ENCODE data around the gene RAB22A.

Gene RAB22A

DNA sequence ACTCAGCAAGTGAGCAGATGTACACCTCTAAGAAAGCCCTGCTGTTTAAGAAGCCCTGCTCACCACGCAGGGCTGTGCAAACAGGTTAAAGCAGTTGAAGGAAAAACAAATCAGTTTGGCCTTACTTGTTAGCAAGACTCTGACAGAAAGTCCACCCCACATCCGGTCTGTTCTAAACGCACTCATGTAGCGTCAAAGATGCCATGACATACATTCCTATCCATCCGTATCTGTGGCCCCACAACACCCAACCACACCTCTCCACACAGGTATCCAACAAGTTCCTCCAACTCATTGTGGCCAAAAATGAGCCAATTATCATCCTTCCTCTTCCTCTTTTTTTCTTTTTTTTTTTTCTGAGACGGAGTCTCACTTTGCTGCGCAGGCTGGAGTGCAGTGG, 22.8 kb upstream of the RAB22A start:
- in situ Hi-C loops (cut with HindIII; ENCODE audit: low pct_unique_long_range_greater_than_20kb, low sequenced_read_pairs), result no loop called here
- no peak for DNase-seq (ENCODE audit: low read depth in 1 of 2, low spot score in 1 of 2)
- TF ChIP-seq JUND (IDR thresholded peaks at IDR 0.05; ENCODE audit: low read depth), result no peak

DNA sequence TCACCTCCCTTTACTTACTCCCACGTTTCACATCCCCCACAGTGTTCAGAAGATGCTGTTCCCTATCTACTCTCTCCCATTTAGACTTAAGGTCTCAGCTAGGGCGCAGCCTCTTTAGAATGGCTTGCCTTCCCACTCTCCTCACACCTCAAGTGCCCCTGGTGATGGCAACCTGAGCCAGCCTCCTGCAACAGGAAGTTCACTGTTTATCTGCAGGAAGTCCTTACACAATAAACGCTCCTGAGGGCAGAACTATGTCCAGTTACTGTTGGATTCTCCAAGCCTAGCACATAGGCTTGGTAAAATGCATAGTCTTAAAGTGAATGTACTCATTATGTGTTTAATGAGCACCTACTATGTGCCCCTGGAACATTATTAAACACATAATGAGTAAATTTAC, 21.9 kb upstream of the RAB22A start:
- DNase-seq (ENCODE audit: low read depth in 1 of 2, low spot score in 1 of 2), result no peak
- in situ Hi-C loops (cut with HindIII; ENCODE audit: low pct_unique_long_range_greater_than_20kb, low sequenced_read_pairs), result no loop called here
- no peak for TF ChIP-seq JUND (IDR thresholded peaks at IDR 0.05; ENCODE audit: low read depth)

DNA sequence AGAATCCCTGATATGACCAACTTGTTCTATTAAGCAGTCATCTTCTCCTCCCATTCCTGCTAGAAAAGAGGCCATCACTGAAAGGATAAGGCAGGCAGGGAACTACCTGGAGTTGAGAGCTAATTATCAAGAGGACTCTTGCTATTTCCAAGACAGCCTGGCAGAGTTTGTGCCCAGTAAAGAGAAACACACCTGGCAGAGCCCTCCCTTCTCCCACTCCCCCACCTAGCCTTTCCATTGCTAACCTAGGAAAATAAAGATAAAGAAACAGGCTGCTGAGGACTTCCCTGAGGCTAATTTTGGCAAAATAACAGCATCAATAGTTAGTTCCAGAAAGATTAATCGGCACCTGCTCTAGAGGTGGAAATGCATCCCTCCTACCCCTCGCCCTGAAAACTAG, 20.4 kb upstream of the RAB22A start:
- in situ Hi-C loops (cut with HindIII; ENCODE audit: low pct_unique_long_range_greater_than_20kb, low sequenced_read_pairs), result no loop called here
- no peak for DNase-seq (ENCODE audit: low read depth in 1 of 2, low spot score in 1 of 2)
- no peak for TF ChIP-seq JUND (IDR thresholded peaks at IDR 0.05; ENCODE audit: low read depth)

DNA sequence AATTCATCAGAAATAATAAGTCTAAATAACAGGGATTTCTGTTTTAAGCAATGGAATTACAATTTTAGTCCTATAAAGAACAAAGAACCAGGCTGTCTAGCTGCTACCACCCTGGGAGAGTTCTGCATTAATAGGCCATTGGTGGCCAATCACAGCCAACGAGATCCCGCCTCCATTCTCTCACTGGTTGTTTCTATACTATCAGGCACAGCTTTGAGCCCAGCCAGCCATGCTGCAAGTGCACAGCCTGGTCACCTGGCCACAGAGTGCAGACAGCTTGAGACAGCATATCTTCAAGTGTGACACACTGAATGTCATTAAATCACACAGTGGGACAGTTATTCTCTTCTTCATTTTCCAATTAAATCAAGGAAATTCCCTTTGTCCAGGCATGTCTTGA, 16.1 kb upstream of the RAB22A start:
- in situ Hi-C loops (cut with HindIII; ENCODE audit: low pct_unique_long_range_greater_than_20kb, low sequenced_read_pairs), result no loop called here
- TF ChIP-seq JUND (IDR thresholded peaks at IDR 0.05; ENCODE audit: low read depth), result no peak
- DNase-seq (ENCODE audit: low read depth in 1 of 2, low spot score in 1 of 2), result peak in 1 of 2 experiments; percentile 41

DNA sequence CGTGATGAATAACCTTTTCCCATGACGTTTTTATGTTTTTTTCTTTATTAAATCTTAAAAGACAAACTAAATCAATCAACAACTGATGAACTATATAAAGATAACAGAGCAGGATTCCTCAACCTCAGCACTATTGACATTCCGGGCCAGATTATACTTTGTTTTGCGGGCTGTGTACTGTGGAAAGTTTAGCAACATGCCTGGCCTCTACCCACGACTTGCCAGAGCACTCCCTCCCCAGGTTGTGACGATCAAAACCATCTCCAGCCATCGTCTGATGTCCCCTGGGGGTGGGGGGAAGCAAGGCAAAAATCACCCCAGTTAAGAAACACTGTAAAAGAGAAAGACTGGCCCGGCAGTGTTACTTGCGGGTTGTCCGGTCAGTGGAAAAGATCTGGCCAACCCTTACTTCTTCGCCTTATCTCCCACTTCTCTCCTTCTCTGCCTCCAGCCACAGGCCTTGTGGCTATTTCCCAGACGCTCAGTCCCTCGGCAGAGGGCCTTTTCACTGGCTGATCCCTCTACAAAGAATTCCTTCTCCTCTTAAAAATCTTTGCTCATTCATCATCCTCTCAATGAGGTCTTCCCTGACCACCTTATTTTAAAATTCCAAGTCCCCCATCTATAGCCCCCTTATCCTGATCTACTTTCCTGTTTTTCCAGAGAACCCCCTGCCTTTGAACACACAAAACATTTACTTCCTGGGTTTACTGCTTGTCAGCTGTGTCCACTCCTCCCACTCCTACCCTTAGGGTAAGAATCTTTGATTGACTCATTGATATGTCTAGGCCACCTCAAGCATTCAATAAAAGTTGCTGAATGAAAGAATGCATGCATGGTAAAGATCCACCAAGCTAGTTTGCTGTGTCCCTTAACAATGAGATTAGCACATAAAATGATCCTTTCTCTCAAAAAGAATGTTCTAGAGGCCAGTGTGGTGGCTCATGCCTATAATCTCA, 14.7 kb upstream of the RAB22A start:
- peak in 1 of 2 experiments; percentile 42 for DNase-seq (ENCODE audit: low read depth in 1 of 2, low spot score in 1 of 2)
- in situ Hi-C loops (cut with HindIII; ENCODE audit: low pct_unique_long_range_greater_than_20kb, low sequenced_read_pairs), result no loop called here

DNA sequence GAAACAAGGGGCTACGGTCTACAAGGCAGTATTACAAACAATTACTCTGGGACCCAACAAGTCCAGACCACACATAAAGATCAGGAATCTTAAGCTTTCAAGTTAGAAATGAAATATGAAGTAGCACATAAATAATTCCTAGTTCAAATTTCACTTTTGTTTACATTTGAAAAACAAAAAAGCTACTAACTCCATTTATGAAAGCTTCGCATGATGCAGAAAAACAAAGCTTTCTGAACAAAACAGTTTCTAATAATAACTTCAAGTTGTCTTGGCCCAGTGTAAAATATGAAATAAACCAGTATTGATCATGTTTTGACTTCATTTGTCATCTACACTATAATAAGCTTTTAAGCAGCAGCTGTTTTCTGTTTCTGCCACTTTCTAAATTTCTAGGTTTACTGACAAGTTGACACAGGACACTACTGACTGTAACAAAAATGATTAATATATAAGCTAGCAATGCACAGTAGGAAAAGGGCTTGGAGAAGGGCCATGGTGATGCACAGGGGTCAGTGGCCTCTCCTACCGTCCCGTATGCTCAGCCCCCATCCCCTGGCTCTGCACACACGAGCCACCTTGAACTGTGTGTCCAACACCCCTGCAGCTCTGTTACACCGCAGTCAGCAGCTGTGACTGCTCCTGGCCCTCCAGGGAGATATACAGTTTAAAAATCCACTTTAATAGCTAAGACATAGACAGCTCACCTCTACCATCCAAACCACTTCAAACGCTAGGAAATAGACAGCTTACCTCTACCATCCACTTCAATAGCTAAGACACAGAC, 13.3 kb upstream of the RAB22A start:
- no peak for TF ChIP-seq JUND (IDR thresholded peaks at IDR 0.05; ENCODE audit: low read depth)
- DNase-seq (ENCODE audit: low read depth in 1 of 2, low spot score in 1 of 2), result no peak
- in situ Hi-C loops (cut with HindIII; ENCODE audit: low pct_unique_long_range_greater_than_20kb, low sequenced_read_pairs), result no loop called here

More for the DNA sequence above, 14.7 kb upstream of the RAB22A start:
- TF ChIP-seq JUND (IDR thresholded peaks at IDR 0.05; ENCODE audit: low read depth), result no peak

DNA sequence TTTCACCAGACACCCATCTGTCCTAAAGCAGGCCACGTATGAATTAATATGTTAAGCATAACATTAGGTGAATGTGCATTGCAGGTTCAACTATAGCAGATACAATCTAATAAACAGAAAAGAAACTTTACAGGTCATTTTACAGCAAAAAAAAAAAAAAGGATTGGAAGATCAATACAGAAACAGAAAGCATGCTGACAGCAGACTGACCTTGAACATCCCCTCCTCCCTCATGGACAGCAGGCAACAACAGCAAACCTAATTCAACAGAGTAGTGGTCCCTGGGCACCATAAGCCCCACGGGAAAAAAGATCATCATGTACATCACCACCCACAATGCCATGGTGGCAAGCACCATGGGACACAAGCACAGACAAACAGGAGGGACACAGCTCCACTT, 12.1 kb upstream of the RAB22A start:
- DNase-seq (ENCODE audit: low read depth in 1 of 2, low spot score in 1 of 2), result no peak
- in situ Hi-C loops (cut with HindIII; ENCODE audit: low pct_unique_long_range_greater_than_20kb, low sequenced_read_pairs), result no loop called here
- no peak for TF ChIP-seq JUND (IDR thresholded peaks at IDR 0.05; ENCODE audit: low read depth)

DNA sequence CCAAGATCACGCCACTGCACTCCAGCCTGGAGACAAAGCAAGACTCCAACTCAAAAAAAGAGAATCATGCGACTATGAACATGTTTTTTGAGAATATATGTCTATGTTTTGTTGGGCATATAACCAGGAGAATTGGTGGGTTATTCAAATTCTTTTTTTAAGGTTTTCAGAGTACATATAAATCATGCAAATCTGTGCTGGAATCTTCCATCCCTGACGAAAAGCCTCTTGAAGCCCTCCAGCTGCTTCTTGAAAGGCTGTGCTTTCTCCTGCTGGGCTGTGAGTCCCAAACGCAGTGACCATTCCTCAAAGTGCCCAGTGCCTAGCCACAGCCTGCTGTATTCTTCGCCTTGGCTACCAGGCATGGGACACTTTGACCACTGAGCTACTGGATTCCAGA, 9.2 kb upstream of the RAB22A start:
- TF ChIP-seq JUND (IDR thresholded peaks at IDR 0.05; ENCODE audit: low read depth), result no peak
- DNase-seq (ENCODE audit: low read depth in 1 of 2, low spot score in 1 of 2), result no peak
- in situ Hi-C loops (cut with HindIII; ENCODE audit: low pct_unique_long_range_greater_than_20kb, low sequenced_read_pairs), result no loop called here

DNA sequence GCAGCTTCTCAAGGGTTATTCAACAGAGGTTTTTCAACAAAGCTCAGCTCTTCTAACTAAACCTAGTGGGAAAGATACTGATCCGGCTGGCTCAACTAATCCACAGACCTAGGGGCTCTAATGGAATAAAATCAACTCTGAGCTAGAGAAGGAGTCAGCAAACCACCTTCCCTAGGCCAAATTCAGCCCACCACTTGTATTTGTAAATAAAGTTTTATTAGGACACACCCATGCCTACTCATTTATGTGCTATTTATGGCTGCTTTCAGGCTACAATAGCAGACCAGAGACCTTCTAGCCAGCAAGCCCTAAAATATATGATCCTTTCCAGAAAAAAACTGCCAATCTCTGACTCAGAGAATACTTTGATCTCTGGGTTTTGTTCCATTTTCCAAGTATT, 6.0 kb upstream of the RAB22A start:
- DNase-seq (ENCODE audit: low read depth in 1 of 2, low spot score in 1 of 2), result no peak
- in situ Hi-C loops (cut with HindIII; ENCODE audit: low pct_unique_long_range_greater_than_20kb, low sequenced_read_pairs), result no loop called here
- TF ChIP-seq JUND (IDR thresholded peaks at IDR 0.05; ENCODE audit: low read depth), result no peak

DNA sequence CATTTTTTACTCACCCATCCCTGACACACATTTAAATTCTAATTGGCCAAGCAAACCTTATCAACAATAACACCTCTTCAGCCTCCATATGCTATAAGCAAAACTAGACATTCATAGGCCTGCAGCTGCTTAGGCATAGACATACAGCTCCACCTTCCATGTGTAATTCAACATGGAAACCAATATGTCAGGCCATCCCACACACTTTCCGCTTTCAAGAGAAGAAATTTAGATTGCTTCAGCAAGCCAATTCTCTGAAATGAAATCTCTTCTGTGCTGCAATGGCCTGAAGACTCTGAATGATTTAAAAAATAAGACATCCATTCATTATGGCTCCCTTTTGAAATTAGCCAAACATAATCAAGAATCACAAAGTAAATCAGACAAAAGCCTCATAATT, 4.5 kb upstream of the RAB22A start:
- no peak for TF ChIP-seq JUND (IDR thresholded peaks at IDR 0.05; ENCODE audit: low read depth)
- DNase-seq (ENCODE audit: low read depth in 1 of 2, low spot score in 1 of 2), result no peak
- in situ Hi-C loops (cut with HindIII; ENCODE audit: low pct_unique_long_range_greater_than_20kb, low sequenced_read_pairs), result no loop called here

DNA sequence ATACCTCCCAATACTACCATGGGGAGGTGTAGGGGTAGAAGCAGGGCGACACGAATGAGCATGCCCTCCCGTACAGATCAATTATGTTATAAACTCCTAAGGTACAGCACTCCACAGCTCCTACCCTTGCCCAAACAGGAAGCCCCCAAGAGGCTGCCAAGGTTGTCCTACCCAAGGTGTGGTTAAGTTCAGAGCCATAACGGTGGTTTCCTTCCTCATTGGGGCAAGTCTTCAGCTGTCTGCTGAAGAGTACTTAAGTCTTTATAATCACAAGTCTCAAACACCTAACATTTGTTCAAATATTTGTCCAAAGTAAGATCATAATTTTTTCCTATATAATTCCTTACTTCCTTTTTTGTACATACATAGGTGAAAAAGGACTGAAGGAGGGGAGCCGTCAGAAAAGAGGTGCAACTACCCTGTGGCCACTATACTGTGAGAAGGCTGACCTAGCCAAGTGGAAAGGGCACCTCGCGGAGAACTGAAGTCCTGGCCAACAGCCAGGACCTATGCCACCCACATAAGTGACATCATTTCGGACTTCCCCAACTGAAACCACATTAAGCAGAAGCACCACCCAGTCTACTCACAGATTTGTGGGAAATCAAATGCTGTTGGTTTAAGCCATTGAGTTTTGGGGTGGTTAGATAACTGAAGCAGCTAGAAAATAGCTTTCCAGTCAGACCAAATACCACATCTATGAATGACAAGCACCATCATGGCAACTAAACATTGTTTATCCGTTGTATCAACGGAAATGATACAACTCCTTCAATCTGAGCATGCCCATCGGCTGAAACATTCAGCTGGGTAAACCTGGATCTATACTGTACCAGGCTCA, 2.9 kb upstream of the RAB22A start:
- in situ Hi-C loops (cut with HindIII; ENCODE audit: low pct_unique_long_range_greater_than_20kb, low sequenced_read_pairs), result no loop called here
- no peak for TF ChIP-seq JUND (IDR thresholded peaks at IDR 0.05; ENCODE audit: low read depth)
- DNase-seq (ENCODE audit: low read depth in 1 of 2, low spot score in 1 of 2), result peak in 1 of 2 experiments; percentile 22

DNA sequence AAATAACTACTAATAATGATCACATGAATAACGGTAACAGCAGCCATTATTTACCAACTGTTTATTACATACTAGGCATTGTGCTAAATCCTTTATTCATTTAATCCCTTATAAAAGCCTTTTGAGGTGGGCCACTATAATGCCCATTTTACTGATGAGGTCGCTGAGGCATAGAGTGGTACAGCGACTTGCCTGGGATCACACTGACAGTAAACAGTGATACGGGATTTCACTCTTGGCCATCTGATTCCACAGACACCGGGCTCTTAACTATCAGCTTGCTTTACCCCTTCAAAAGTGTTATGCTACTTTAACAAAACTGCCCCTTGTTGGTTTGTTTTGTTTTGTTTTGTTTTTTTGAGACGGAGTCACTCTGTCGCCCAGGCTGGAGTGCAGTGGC, 2.2 kb upstream of the RAB22A start:
- no peak for TF ChIP-seq JUND (IDR thresholded peaks at IDR 0.05; ENCODE audit: low read depth)
- in situ Hi-C loops (cut with HindIII; ENCODE audit: low pct_unique_long_range_greater_than_20kb, low sequenced_read_pairs), result no loop called here
- DNase-seq (ENCODE audit: low read depth in 1 of 2, low spot score in 1 of 2), result no peak
